Immature natural killer cell (primary cell): ENCODE results near the gene DNAJC11. TPM values are rescaled to one million over a fixed set of nuclear protein-coding genes. Genes with fewer than 3 reads are reported as not detected.
"Not testable (repeated sequence)": the region's sequence is repeated elsewhere in the genome, so short reads cannot be mapped to it uniquely, and the experiment has no call there.

Experiments used
- DNase-seq, 3 donors: peaks; one replicate each; pipeline ENCODE4 v3.0.0; 2022; ENCODE audit warnings: mixed read lengths in 1 of 3
- H3K27ac Mint-ChIP-seq, 6 donors: one replicate each; pipeline ENCODE4 v1.8.0; 2020; ENCODE audit warnings: mixed read lengths in 6 of 6, mild to moderate bottlenecking in 5 of 6, inconsistent platforms in 4 of 6, moderate library complexity in 3 of 6
- H3K27me3 Mint-ChIP-seq, 3 donors: one replicate each; pipeline ENCODE4 v1.8.0; 2020 to 2021; ENCODE audit warnings: low read depth in 3 of 3, mild to moderate bottlenecking in 3 of 3, mixed read lengths in 3 of 3, moderate library complexity in 3 of 3, inconsistent platforms in 1 of 3
- H3K36me3 Mint-ChIP-seq, 3 donors: one replicate each; pipeline ENCODE4 v1.8.0; 2020; ENCODE audit warnings: mixed read lengths in 3 of 3, inconsistent platforms in 2 of 3, mild to moderate bottlenecking in 2 of 3
- H3K4me1 Mint-ChIP-seq, 2 donors: one replicate each; pipeline ENCODE4 v1.8.0; 2020; ENCODE audit warnings: inconsistent platforms in 2 of 2, mild to moderate bottlenecking in 2 of 2, mixed read lengths in 2 of 2, moderate library complexity in 1 of 2
- H3K4me3 Mint-ChIP-seq, 5 donors: one replicate each; pipeline ENCODE4 v1.8.0; 2020; ENCODE audit warnings: mild to moderate bottlenecking in 5 of 5, mixed read lengths in 5 of 5, inconsistent platforms in 3 of 5, moderate library complexity in 3 of 5
- H3K9me3 Mint-ChIP-seq, 6 donors: one replicate each; pipeline ENCODE4 v1.8.0; 2020; ENCODE audit warnings: mild to moderate bottlenecking in 6 of 6, mixed read lengths in 6 of 6, inconsistent platforms in 4 of 6, moderate library complexity in 3 of 6
- polyA plus RNA-seq, 3 donors: library from polyadenylated mRNA; unstranded; fragments of 300-500 nt; fragmentation: Illumina TruSeq; gene quantifications; one replicate each; pipeline ENCODE4 v1.2.3, GENCODE V29; 2021

Gene DNAJC11, protein sequence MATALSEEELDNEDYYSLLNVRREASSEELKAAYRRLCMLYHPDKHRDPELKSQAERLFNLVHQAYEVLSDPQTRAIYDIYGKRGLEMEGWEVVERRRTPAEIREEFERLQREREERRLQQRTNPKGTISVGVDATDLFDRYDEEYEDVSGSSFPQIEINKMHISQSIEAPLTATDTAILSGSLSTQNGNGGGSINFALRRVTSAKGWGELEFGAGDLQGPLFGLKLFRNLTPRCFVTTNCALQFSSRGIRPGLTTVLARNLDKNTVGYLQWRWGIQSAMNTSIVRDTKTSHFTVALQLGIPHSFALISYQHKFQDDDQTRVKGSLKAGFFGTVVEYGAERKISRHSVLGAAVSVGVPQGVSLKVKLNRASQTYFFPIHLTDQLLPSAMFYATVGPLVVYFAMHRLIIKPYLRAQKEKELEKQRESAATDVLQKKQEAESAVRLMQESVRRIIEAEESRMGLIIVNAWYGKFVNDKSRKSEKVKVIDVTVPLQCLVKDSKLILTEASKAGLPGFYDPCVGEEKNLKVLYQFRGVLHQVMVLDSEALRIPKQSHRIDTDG
- polyA plus RNA-seq, result 10 to 100 TPM in 2 of 3 donors, 1 to 10 TPM in 1; 9.6 to 22.6 (median 13.5) TPM

DNA sequence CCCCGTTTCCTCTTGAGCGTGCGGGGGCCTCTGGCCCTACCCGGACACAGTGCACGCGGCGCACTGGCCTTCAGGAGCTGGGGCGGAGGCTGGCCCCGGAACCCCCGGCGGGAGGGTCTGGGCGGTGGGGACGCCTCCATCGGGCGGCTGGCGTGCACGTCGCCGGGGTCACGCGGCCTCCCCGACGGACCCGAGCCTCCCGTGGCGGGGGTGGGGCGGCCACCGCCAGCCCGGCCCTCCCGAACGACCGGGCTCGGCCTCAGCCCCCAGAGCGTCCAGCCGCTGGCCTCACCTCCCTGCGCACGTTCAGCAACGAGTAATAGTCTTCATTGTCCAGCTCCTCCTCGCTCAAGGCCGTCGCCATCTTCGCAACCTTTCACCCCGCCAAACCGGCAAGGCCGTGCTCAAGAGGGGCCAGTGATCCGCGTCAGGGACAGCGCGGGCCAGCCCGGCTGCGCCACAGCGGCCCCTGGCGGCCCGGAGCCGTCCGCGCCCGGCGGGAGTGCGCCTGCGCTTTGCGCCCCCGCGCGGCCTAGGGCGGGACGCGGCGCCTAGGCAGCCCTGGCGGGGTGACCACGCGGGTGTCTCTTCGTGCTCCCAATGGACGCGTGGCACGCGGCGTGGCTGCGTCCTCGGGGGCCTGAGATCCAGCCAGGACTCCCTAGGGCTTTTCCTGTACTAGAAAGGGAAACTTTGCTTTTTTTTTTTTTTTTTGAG lies at the start of gene DNAJC11:
Gene DNAJC11 (minus strand): TSS at position 380 of the 717 bp plus-strand sequence. CDS start 16 bp downstream, at position 364.
- Mint-ChIP-seq H3K27ac (peak within 1 kb of the TSS; percentile 83 to 95 (median 94)), H3K9me3 (no peaks in the 10 kb centered on the region), H3K27me3 (peaks cover 0 to 1% (median 0%) of the 10 kb centered on the region in 3 donors), H3K36me3 (no peaks in the 10 kb centered on the region), H3K4me1 (peaks cover 18 to 42% of the 10 kb centered on the region in 2 donors), H3K4me3 (peak within 1 kb of the TSS; percentile 90 to 97 (median 93))
- DNase-seq, result peak; percentile 93

DNA sequence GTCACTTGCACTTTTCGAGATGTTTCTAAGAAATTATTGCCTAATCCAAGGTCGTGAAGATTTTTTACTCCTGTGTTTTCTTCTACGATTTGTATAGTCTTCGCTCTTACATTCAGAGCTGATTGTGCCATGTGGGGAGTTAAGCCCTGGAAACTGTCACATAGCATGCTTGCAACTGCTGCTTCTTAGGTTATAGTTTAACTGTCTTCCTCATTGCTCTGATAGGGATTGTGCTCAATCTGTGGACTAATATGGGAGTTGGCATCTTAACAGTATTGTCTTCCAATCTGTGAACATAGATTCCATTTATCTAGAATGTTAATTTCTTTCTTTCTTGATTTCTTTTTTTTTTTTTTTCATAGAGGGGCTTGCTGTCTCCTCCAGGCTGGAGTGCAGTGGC lies 48.9 kb upstream of the DNAJC11 start:
- Mint-ChIP-seq H3K36me3 (no peaks in the 10 kb centered on the region), H3K4me1 (no peaks in the 10 kb centered on the region), H3K27ac (no peak overlapping the region), H3K9me3 (no peaks in the 10 kb centered on the region), H3K27me3 (peaks cover 4 to 6% (median 5%) of the 10 kb centered on the region in 3 donors), H3K4me3 (no peak overlapping the region)
- DNase-seq, result no peak

DNA sequence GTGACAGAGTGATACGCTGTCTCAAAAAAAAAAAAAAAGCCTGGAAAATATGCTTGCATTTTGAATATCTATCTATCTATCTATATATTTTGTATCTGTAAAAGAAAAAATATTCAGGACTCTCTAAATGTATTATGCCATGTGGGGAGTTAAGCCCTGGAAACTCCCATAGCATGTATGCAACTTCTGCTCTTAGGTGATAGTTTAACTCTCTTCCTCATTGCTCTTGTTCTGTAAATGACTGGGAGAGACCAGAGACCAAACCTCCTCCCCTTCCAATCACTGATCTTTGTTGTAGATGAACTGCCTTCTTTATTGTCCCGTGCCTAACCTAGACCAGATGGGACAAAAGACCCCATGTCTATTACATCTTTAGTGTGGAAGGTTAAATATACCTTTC lies 46.1 kb upstream of the DNAJC11 start:
- no peak overlapping the region for H3K4me3 Mint-ChIP-seq
- peaks cover 5 to 11% (median 7%) of the 10 kb centered on the region in 3 donors for H3K27me3 Mint-ChIP-seq
- no peaks in the 10 kb centered on the region for H3K9me3 Mint-ChIP-seq
- H3K36me3 Mint-ChIP-seq, result no peaks in the 10 kb centered on the region
- H3K4me1 Mint-ChIP-seq, result peaks cover 12 to 13% of the 10 kb centered on the region in 2 donors
- DNase-seq, result no peak
- no peak overlapping the region for H3K27ac Mint-ChIP-seq

DNA sequence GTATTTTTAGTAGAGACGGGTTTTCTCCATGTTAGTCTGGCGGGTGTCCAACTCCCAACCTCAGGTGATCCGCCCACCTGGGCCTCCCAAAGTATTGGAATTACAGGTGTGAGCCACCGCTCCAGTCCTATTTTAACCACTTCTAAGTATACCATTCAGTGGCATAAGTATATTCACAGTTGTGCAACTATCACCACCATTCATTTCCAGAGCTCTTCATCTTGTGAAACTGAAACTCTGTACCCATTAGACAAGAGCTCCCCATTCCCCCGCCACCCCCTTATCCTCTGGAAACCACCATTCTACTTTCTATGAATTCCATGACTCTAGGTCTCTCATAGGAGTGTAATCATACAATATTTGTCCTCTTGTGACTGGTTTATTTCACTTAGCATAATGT lies 43.5 kb upstream of the DNAJC11 start:
- DNase-seq, result no peak
- Mint-ChIP-seq H3K4me3 (no peak overlapping the region), H3K27me3 (peaks cover 6 to 14% (median 12%) of the 10 kb centered on the region in 3 donors)

DNA sequence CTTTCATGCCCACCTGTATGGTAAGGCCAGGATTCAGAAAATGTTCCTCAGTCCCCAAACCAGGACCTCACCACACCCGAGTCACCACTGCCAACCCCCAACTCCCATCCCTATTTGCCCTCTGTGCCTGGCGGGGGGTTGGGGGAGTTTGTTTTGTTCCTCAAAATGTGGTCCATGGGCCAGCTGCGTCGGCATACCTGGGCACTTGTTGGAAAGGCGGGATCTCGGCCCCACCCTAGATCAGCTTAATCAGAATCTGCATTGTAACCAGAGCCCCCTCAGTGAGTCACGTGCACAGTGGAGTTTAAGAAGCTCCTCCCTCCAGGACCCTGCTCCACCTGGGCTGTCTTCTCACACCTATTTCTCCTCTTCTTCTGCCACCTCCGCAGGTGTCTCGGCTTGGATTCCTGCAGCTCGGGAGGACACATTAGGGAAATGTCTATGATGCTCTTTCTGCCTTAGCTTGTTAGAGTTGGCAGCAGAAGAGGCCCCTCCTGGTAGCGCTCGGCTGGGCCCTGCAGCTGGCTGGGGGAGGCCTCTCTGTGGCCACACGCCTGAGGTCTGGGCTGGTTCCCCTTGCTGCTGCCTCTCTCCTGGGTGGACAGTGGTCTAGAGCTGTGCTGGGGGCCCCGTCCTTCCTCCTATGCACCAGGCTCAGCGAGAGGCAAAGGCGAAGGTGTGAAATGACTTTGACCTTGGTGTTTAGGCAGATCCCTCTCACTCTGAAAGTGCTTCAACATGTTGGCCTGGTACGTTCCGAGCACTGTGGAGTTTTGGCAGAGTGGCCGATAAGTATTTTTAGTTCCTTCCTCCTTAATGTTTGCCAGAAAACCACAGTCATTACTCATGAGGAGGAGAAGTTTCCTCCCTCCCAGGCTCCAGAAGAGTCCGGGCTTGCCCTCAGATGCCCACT lies 41.8 kb upstream of the DNAJC11 start:
- Mint-ChIP-seq H3K9me3 (no peaks in the 10 kb centered on the region), H3K27me3 (peaks cover 4 to 17% (median 11%) of the 10 kb centered on the region in 3 donors), H3K27ac (peak overlapping the region in 2 of 6 donors; percentile 10 to 41), H3K4me1 (peaks cover 13% of the 10 kb centered on the region in 2 donors), H3K36me3 (no peaks in the 10 kb centered on the region), H3K4me3 (peak overlapping the region in 1 of 5 donors; percentile 15)
- peak; percentile 24 to 54 (median 34) for DNase-seq

More for the DNA sequence above, 43.5 kb upstream of the DNAJC11 start:
- Mint-ChIP-seq H3K27ac (no peak overlapping the region), H3K9me3 (no peaks in the 10 kb centered on the region), H3K4me1 (peaks cover 13% of the 10 kb centered on the region in 2 donors), H3K36me3 (no peaks in the 10 kb centered on the region)

DNA sequence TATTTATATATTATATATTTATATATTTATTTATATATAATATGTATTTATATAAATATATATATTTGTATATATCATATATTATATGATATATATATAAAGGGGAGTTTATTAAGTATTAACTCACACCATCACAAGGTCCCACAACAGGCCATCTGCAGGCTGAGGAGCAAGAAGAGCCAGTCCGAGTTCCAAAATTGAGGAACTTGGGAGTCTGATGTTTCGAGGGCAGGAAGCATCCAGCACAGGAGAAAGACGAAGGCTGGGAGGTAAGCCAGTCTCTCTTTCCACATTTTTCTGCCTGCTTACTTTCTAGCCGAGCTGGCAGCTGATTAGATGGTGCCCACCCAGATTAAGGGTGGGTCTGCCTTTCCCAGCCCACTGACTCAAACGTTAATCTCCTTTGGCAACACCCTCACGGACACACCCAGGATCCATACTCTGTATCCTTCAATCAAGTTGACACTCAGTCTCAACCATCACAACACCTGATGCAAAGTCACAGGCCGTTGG lies 41.1 kb upstream of the DNAJC11 start:
- not testable (repeated sequence) for DNase-seq
- Mint-ChIP-seq H3K27ac (peak overlapping the region in 1 of 6 donors; percentile 10), H3K27me3 (peaks cover 7 to 16% (median 11%) of the 10 kb centered on the region in 3 donors)

DNA sequence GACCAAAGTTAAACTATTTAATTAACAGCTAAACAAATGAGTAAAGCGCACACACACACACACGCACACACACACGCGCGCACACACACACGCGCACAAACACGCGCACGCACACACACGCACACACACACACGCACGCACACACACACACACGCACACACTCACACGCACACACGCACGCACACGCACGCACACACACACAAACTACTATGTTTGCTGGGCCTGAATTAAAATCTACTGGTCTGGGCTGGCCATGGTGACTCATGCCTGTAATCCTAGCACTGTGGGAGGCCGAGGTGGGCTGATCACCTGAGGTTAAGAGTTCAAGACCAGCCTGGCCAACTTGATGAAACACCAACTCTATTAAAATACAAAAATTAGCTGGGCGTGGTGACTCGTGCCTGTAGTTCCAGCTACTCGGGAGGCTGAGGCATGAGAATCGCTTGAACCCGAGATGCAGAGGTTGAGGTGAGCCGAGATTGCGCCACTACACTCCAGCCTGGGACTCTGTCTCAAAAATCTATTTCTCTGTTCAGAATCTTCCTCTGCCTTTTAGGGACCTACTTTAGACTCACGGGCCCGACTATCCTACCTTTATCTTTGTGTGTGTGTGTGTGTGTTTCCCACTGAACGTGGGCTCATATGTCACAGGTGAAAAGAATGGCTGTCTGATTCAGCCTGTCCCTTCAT lies 37.5 kb upstream of the DNAJC11 start:
- Mint-ChIP-seq H3K9me3 (no peaks in the 10 kb centered on the region), H3K36me3 (no peaks in the 10 kb centered on the region), H3K4me1 (peaks cover 13% of the 10 kb centered on the region in 2 donors), H3K27ac (no peak overlapping the region), H3K27me3 (peaks cover 9 to 19% (median 13%) of the 10 kb centered on the region in 3 donors), H3K4me3 (no peak overlapping the region)
- DNase-seq, result no peak

More for the DNA sequence above, 41.1 kb upstream of the DNAJC11 start:
- not testable (repeated sequence) for H3K36me3 Mint-ChIP-seq, H3K9me3 Mint-ChIP-seq, H3K4me3 Mint-ChIP-seq
- H3K4me1 Mint-ChIP-seq, result peaks cover 13% of the 10 kb centered on the region in 2 donors

DNA sequence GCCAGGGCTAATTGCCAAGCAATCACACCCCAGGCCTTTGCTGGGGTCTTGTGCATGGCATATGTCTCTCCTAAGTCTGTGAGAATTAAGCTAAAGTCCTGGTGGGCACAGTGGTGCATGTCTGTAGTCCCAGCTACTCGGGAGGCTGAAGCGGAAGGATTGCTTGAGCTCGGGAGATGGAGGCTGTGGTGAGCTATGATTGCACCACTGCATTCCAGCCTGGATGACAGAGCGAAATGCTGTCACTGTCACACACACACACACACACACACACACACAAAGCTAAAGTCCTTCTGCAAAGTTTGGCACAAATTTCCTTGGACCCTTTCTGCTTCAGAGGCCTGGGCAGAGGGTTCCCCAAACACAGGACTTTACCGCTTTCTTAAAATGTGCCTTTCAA lies 31.3 kb upstream of the DNAJC11 start:
- Mint-ChIP-seq H3K4me1 (no peaks in the 10 kb centered on the region), H3K36me3 (no peaks in the 10 kb centered on the region), H3K27ac (no peak overlapping the region), H3K9me3 (no peaks in the 10 kb centered on the region), H3K27me3 (peaks cover 3 to 9% (median 3%) of the 10 kb centered on the region in 3 donors), H3K4me3 (no peak overlapping the region)
- DNase-seq, result no peak

DNA sequence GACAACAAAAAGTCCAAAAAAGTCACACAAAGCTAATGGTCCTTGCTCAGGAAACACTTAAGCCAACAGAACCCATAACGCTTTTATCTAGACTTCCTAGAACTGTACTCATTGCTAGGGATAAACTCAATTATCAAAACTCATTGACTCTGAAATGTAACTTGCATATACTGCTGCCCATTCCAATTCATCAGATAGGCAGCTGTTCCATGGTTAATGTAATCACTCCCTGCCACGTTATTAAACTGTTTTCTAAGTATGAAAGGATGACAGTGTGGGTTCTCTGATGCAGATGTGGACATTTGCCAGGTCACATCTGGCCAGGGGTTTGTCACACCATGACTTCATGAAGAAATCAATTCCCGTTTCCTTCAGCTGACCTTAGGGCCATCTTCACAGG lies 30.3 kb upstream of the DNAJC11 start:
- Mint-ChIP-seq H3K9me3 (no peaks in the 10 kb centered on the region), H3K4me3 (no peak overlapping the region), H3K4me1 (no peaks in the 10 kb centered on the region), H3K27me3 (peaks cover 2 to 9% (median 3%) of the 10 kb centered on the region in 3 donors), H3K27ac (no peak overlapping the region), H3K36me3 (no peaks in the 10 kb centered on the region)
- no peak for DNase-seq

DNA sequence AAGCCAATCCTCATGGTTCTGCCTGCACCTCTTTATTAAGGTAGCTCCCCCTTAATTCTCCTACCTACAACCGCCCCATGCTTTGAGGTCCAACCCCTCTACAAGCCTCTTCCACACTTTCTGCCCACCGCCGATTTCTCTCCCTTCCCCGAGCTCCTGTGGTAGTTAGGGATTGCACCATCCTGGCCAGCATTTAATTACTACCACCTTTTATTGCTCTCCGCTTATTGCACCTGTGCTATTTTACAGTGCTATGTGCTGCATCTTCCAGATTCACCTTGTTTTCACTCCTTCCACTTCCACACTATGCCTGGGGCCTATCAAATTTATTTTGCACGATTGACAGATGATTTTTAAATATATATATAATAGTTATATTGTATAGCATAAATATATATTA lies 29.3 kb upstream of the DNAJC11 start:
- DNase-seq, result no peak
- no peak overlapping the region for H3K4me3 Mint-ChIP-seq
- no peaks in the 10 kb centered on the region for H3K9me3 Mint-ChIP-seq
- H3K36me3 Mint-ChIP-seq, result no peaks in the 10 kb centered on the region
- H3K27ac Mint-ChIP-seq, result no peak overlapping the region
- H3K27me3 Mint-ChIP-seq, result peaks cover 2 to 13% (median 2%) of the 10 kb centered on the region in 3 donors
- no peaks in the 10 kb centered on the region for H3K4me1 Mint-ChIP-seq

DNA sequence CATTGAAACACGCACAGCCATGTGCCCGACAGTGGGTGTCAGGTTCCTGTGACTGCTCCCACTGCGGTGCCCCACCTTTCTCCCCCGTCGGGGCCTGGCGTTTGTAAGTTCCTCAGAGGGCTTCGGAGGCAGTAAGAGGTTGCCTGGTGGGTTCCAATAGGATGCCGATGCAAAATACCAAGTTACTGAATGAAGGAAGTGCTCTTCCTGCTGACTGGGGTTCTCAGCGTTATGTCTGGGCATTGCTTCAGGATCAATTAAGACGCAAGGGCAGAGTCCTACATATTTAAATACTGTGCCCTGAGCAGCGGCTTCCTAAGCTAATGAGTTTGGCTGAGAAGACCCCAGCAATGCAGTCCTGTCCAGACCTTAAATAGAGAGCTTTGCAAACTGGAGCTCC lies 28.9 kb upstream of the DNAJC11 start:
- Mint-ChIP-seq H3K27ac (no peak overlapping the region), H3K9me3 (no peaks in the 10 kb centered on the region), H3K4me1 (no peaks in the 10 kb centered on the region), H3K4me3 (no peak overlapping the region), H3K27me3 (peaks cover 0 to 11% (median 2%) of the 10 kb centered on the region in 3 donors), H3K36me3 (no peaks in the 10 kb centered on the region)
- no peak for DNase-seq

DNA sequence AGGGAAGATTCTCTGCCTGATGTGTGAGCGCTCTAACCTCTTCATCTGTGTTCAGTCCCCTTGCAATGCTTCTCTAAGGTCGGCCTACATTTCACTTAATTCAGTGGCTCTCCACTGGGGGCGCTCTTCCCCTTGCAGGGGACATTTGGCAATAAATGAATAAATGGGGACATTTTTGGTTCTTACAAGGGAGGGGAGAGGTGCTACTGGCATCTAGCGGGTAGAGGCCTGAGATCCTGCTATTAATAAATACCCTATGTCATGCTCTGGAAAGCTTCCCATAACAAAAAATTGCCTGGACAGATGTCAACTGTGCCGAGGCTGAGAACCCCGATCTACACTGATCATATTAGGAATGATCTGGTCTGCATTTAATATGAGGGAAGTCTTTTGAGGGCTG lies 25.9 kb upstream of the DNAJC11 start:
- no peaks in the 10 kb centered on the region for H3K9me3 Mint-ChIP-seq
- H3K36me3 Mint-ChIP-seq, result no peaks in the 10 kb centered on the region
- no peak overlapping the region for H3K4me3 Mint-ChIP-seq
- no peak overlapping the region for H3K27ac Mint-ChIP-seq
- DNase-seq, result peak; percentile 27 to 46 (median 28)
- peaks cover 1 to 9% (median 2%) of the 10 kb centered on the region in 3 donors for H3K27me3 Mint-ChIP-seq
- no peaks in the 10 kb centered on the region for H3K4me1 Mint-ChIP-seq
